A673 (cell line): ENCODE measurements around the gene ABHD16A. TPM values are rescaled to one million over a fixed set of nuclear protein-coding genes. Genes with fewer than 3 reads are reported as not detected.

Experiments used
- BruUV-seq: library from RNA; stranded (reverse); fragments of 400-500 nt; replicated peaks from 2 replicates; lab custom pipeline; 2021; lab: Mats Ljungman, UMichigan
- CTCF ChIA-PET: fragments of 300-600 bp; sonication (Branson Sonifier 250); formaldehyde crosslinking; loops from one replicate; lab custom pipeline; 2022; ENCODE audit warnings: antibody characterized with exemption; lab: Charles Lee
- POLR2A ChIA-PET: fragments of 300-600 bp; sonication (Branson Sonifier 250); formaldehyde crosslinking; loops from one replicate; lab custom pipeline; 2022; ENCODE audit warnings: antibody characterized with exemption; ENCODE audit not compliant: low non-redundant PET; lab: Charles Lee
- DNase-seq: peaks from one replicate; pipeline ENCODE4 v3.0.0-alpha.2; 2015; ENCODE audit warnings: low spot score
- H3K27ac ChIP-seq: fragments of 200-600 bp; sonication (generic); 2 replicates; pipeline ENCODE4 v1.5.1; 2016; ENCODE audit warnings: mixed run types, low read depth, mild to moderate bottlenecking, mixed read lengths, antibody characterized with exemption, low read length; ENCODE audit not compliant: poor library complexity, severe bottlenecking
- H3K27me3 ChIP-seq: fragments of 200-600 bp; sonication (generic); replicated peaks from 2 replicates; pipeline ENCODE4 v1.6.1; 2017; ENCODE audit warnings: mixed run types, low read depth, mild to moderate bottlenecking, mixed read lengths, antibody characterized with exemption, low read length; ENCODE audit not compliant: insufficient read depth, poor library complexity
- H3K36me3 ChIP-seq: fragments of 200-600 bp; sonication (generic); 2 replicates; pipeline ENCODE4 v1.6.1; 2016; ENCODE audit warnings: mixed run types, mild to moderate bottlenecking, mixed read lengths, antibody characterized with exemption, low read length; ENCODE audit not compliant: insufficient read depth, poor library complexity, severe bottlenecking
- H3K4me1 ChIP-seq: fragments of 200-600 bp; sonication (generic); 2 replicates; pipeline ENCODE4 v1.6.1; 2017; ENCODE audit warnings: mixed run types, mild to moderate bottlenecking, mixed read lengths, antibody characterized with exemption, low read length; ENCODE audit not compliant: insufficient read depth, poor library complexity, severe bottlenecking
- H3K4me3 ChIP-seq: fragments of 200-600 bp; sonication (generic); 2 replicates; pipeline ENCODE4 v1.5.1; 2016; ENCODE audit warnings: low read depth, mixed run types, mild to moderate bottlenecking, mixed read lengths, low read length; ENCODE audit not compliant: poor library complexity, severe bottlenecking
- H3K9me3 ChIP-seq: fragments of 200-600 bp; sonication (generic); 2 replicates; pipeline ENCODE4 v1.6.1; 2016; ENCODE audit warnings: mixed run types, low read depth, mild to moderate bottlenecking, mixed read lengths, antibody characterized with exemption, low read length; ENCODE audit not compliant: poor library complexity, severe bottlenecking
- EZH2 ChIP-seq: fragments of 200-600 bp; sonication (generic); IDR thresholded peaks from 2 replicates; pipeline ENCODE4 v1.6.1; 2017; ENCODE audit warnings: borderline replicate concordance, low read depth, mild to moderate bottlenecking, mixed read lengths, antibody characterized with exemption, low read length; ENCODE audit not compliant: poor library complexity, severe bottlenecking
- intact Hi-C: fragments of 100-400 bp; cut with micrococcal nuclease; formaldehyde crosslinking; loops from one replicate; pipeline ENCODE4 v1.10.0; 2022; ENCODE audit not compliant: unreplicated experiment
- total RNA-seq: library from RNA; stranded (reverse); gene quantifications from 2 replicates; pipeline ENCODE4 v1.2.3, GENCODE V29; 2021
- TF ChIP-seq, protein P1 (sequence below): fragments of 300-800, 200-600 bp; sonication (generic); conservative IDR thresholded peaks from 2 replicates; pipeline ENCODE4 v1.5.1; 2017; ENCODE audit warnings: low read depth, mild to moderate bottlenecking, antibody characterized with exemption, low read length, moderate library complexity, mixed read lengths

ABHD16A gene
- total RNA-seq, 1 experiment from 2014 or later: 45.6 TPM

- CTCF ChIA-PET: no interaction called here
- no peak for TF ChIP-seq EZH2
- TF ChIP-seq, protein P1, sequence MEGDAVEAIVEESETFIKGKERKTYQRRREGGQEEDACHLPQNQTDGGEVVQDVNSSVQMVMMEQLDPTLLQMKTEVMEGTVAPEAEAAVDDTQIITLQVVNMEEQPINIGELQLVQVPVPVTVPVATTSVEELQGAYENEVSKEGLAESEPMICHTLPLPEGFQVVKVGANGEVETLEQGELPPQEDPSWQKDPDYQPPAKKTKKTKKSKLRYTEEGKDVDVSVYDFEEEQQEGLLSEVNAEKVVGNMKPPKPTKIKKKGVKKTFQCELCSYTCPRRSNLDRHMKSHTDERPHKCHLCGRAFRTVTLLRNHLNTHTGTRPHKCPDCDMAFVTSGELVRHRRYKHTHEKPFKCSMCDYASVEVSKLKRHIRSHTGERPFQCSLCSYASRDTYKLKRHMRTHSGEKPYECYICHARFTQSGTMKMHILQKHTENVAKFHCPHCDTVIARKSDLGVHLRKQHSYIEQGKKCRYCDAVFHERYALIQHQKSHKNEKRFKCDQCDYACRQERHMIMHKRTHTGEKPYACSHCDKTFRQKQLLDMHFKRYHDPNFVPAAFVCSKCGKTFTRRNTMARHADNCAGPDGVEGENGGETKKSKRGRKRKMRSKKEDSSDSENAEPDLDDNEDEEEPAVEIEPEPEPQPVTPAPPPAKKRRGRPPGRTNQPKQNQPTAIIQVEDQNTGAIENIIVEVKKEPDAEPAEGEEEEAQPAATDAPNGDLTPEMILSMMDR: no peak
- POLR2A ChIA-PET: no interaction called here
- Histone ChIP-seq H3K27ac (no peak overlapping the region), H3K9me3 (no peaks in the 10 kb centered on the region), H3K4me3 (no peak overlapping the region), H3K4me1 (no peaks in the 10 kb centered on the region), H3K27me3 (no peaks in the 10 kb centered on the region), H3K36me3 (no peaks in the 10 kb centered on the region)
- no peak for DNase-seq
- BruUV-seq: no TSS peak
- intact Hi-C loops: no loop called here
Measured at GRCh38 chr6:31713991-31714684, 11.0 kb upstream of the ABHD16A start.

DNA sequence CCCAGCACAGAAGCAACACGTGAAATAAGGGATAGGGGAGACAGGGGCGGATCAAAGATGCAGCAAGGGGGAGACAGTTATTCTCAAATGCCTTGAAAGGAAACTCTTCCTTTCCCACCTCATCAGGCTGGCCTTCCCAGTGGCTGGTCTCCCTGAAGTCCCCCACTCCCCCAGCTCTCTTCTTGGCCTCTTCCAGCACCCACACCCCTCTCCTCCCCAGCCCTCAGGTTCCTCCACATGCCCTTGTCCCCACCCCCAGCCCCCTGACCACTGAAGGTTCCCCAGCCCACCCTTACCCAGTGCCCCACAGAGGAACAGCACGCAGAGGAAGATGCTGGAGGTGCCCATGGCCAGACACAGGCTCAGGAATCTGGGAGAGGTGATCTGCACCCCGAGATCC, 10.3 kb upstream of the ABHD16A start:
- no peak overlapping the region for H3K27ac ChIP-seq
- no peaks in the 10 kb centered on the region for H3K27me3 ChIP-seq
- DNase-seq: no peak
- no peak overlapping the region for H3K4me3 ChIP-seq
- intact Hi-C loops: no loop called here
- no peaks in the 10 kb centered on the region for H3K4me1 ChIP-seq
- BruUV-seq: no TSS peak
- CTCF ChIA-PET: no interaction called here
- no peak for TF ChIP-seq EZH2
- TF ChIP-seq, protein P1: no peak
- no peaks in the 10 kb centered on the region for H3K9me3 ChIP-seq
- POLR2A ChIA-PET: no interaction called here
- no peaks in the 10 kb centered on the region for H3K36me3 ChIP-seq

GRCh38 chr6:31712296-31712695, 9.2 kb upstream of the ABHD16A start:
- CTCF ChIA-PET: no interaction called here
- POLR2A ChIA-PET: no interaction called here
- Histone ChIP-seq H3K4me1 (no peaks in the 10 kb centered on the region), H3K4me3 (no peak overlapping the region), H3K36me3 (no peaks in the 10 kb centered on the region), H3K27ac (no peak overlapping the region), H3K9me3 (no peaks in the 10 kb centered on the region), H3K27me3 (no peaks in the 10 kb centered on the region)
- TF ChIP-seq EZH2: no peak
- TF ChIP-seq, protein P1: no peak; the same call in 1 of the 2 replicates
- DNase-seq: no peak
- intact Hi-C loops: no loop called here
- no TSS peak for BruUV-seq
